GM19395 (cell line): ENCODE measurements around the gene POU2F1.
A peak's percentile ranks its signal among the peaks of the same experiment; 100 is the strongest.

ENCODE experiments used
- ATAC-seq: cut with Tn5 transposase; IDR thresholded peaks from one replicate; pipeline ENCODE4 v1.9.1; 2021; ENCODE audit warnings: mild to moderate bottlenecking, moderate library complexity; ENCODE audit not compliant: unreplicated experiment

Gene POU2F1

GRCh38 chr1:167435484-167435883 is 214.8 kb downstream of the POU2F1 start:
- no peak for ATAC-seq

DNA sequence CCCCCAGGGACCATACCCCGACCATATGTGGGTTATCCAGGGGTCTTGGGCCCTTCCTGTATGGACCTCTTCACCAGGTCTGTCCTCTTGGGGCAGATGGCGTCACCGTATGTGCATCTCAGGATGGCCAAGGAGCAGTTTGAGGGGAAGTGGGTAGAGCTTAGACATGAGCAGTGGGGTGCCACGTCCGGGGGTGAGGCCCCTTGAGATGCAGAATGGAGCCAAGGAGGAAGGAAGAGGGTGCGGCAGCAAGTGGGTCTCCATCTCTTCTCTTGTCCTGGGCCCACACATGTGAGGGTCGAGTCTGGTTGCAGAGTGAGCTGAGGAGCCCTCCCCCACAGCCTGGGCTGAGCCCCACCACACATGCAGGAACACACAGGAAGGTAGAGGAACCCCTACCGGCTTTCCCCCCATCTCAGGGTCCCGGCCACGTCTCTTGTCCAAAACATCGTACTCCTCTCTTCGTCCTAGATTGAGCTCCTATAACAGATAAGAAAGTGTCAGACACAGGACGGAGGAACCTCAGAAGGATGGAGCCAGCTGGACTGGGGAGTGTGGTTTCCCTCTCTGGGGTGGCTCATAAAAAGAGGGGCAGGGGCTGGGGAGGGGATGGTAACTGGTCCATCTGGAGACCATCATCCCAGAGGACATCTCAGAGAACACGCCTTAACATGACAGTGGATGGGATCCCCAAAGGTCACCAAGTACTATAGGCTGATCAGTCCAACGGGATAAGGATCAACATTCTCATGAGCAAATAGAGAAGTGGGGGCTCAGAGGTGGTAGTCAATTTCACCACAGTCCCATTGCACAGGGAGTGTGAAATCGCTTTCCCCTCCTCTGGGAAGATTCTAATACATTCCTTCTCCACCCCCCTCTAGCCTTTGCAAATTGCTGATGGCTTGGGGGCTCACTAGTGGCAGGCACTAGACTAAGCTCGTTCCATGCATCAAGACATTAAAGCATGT is 217.8 kb downstream of the POU2F1 start:
- ATAC-seq: no peak

GRCh38 chr1:167439301-167439988 is 218.8 kb downstream of the POU2F1 start:
- peak; percentile 59 for ATAC-seq

- ATAC-seq: no peak
These were observed 219.7 kb downstream of the POU2F1 start for GRCh38 chr1:167440345-167440744.

DNA sequence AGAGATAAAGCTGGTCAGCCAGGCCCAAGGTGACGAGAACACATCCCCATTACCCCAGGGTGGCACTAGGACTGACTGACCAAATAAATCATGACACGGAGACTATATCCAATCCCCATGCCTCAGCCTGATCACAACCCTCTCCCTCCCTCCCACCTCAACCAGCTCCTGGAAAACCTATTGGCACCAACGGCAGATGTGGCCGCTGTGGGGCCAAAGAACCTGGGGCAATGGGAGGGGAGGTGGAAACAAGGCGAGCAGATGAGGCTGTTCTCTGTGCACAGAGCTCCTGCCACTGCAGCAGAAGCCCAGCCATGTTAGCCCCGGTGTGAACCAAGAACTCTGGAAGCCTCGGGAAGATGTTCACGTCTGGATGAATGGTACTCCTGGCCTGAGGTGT is 220.1 kb downstream of the POU2F1 start:
- ATAC-seq: no peak

DNA sequence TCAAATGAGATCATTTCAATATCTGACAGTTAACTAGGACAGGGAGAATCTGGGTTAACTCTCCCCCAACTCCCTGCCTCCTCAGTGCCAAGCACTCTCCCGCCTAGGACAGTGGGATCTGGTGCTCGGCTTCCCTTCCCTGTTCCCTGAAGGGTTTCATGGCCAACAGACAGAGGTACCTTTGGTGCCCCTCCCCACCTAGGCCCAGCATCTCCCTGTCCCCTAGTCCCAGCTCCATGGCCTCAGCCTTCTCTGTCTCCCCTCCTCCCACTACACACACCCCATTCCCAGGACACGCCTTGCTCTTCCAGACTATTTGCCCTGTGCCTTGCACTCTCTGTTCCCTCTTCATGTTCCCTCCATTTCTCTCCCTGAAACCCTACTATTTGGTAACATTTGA is 220.5 kb downstream of the POU2F1 start:
- no peak for ATAC-seq

- ATAC-seq: peak; percentile 86
These were observed 221.6 kb downstream of the POU2F1 start for GRCh38 chr1:167442142-167442848.

- no peak for ATAC-seq
These were observed 222.3 kb downstream of the POU2F1 start for GRCh38 chr1:167442854-167443565.

DNA sequence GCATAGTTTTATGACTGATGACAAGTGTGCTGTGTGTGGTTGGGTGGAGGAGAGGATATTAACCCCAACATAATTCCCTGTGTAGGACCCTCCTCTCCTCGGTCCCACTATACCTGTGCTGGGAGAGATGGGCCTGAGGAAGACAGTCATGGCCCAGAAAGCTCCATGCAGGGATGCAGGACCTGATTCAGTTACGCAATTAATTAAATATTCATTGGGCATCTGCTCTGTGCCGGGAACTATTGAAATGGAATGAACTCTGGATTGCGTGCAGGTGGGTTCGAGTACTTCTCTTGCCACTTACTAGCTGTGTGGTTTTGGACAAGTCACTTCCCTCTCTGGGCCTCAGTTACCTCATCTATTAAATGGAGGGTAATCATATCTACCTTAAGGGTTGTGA is 223.1 kb downstream of the POU2F1 start:
- ATAC-seq: no peak

GRCh38 chr1:167446966-167447365 is 226.3 kb downstream of the POU2F1 start:
- no peak for ATAC-seq

GRCh38 chr1:167447521-167448136 is 226.9 kb downstream of the POU2F1 start:
- ATAC-seq: peak; percentile 78

GRCh38 chr1:167450843-167451242 is 230.2 kb downstream of the POU2F1 start:
- ATAC-seq: no peak

DNA sequence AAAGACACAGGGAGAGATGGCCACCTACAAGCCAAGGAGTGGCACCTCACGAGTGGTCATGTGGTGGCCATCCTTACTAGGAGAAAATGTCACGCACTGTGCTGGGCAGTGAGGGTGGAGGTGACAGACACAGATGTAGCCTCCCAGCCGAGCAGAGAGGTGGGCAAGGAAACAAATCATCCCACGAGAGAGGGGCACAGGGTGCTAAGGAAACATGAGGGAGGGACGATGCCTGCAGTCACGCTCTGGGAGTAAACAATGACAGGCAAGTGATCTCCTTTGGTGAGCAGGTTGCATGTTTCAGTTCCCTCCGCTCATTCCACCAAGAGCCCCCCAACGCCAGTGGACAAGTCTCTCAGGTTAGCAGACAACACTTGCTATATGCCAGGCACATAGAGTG is 231.8 kb downstream of the POU2F1 start:
- ATAC-seq: no peak

- ATAC-seq: no peak
These were observed 232.4 kb downstream of the POU2F1 start for GRCh38 chr1:167453123-167453522.

- peak; percentile 36 for ATAC-seq
These were observed 233.7 kb downstream of the POU2F1 start for GRCh38 chr1:167454304-167454893.

DNA sequence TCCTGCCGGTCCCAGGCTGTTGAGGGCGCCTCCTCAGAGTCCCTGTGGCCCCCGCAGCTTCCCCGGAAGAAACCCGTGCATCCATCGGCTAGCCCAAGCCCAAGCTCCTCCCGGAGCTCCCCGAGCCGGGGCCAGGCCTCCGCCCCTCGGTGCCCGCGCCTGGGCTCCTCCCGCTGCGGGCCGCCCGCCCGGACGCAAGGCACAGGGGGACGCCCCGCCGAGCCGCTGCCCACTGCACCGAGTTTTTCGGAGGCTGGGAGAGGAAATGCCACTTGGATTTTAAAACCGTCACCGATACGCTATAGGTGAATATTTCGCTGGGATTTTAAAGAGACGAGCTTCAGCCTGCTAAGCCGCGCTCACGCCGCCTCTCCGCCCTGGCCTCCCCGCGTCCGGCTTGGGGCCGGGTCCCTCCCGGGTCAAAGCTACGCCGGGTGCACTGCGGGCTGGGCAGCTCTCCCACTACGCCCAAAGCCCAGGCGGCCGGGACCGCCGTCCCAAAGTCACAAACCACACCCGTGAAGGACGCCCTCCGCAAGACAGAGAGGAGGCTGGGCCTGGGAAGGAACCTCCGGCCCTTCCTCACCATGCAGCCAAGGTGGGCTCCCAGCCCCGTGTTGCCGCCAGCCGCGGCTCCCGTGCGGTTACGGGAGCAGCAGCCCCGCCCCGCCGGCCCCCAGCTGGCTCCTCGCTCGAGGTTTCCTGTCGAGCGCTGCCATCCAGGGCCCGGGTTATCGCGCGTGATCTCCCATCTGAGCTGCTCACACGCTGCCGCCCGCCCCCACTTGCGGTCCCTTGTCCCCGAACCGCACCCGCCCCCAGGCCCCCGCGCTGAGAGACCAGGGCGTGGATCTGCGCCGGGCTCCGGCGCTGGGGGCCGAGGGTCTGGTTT is 234.5 kb downstream of the POU2F1 start:
- ATAC-seq: peak; percentile 57

GRCh38 chr1:167455786-167456446 is 235.2 kb downstream of the POU2F1 start:
- peak; percentile 40 for ATAC-seq

DNA sequence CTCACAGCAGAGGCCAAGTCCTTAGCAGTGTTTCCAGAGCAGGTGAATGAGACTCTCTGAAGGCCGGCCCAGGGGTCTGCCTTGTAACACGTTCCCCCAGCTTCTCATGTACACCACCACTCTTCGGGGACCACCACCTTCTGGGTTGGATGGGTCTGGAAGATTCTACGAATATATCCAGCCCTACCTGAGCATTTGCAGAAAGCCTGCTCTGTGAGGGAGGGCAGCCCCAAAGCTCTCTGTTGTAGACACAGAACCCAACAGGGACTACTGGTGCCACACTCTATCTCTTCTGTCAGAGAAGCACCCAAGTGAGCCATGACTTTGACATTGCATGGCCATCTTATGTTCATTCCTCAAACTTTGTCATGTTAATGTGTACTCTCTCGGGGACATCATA is 235.8 kb downstream of the POU2F1 start:
- ATAC-seq: no peak
